Neuronal stem cell (in vitro differentiated cells): ENCODE measurements around the gene PLD5.
"Not testable (repeated sequence)": the region's sequence is repeated elsewhere in the genome, so short reads cannot be mapped to it uniquely, and the experiment has no call there.

ENCODE experiments used
- DNase-seq: peaks from one replicate; pipeline ENCODE4 v3.0.0-alpha.2; 2013; ENCODE audit warnings: low spot score
- H2AFZ ChIP-seq: one replicate; pipeline ENCODE4 v1.6.1; 2013; ENCODE audit warnings: mild to moderate bottlenecking, low read length, inconsistent platforms
- H2AK5ac ChIP-seq: 2 replicates; pipeline ENCODE4 v1.6.1; 2013; ENCODE audit warnings: low read depth, mild to moderate bottlenecking, inconsistent platforms, low read length, moderate library complexity, mixed read lengths
- H2BK120ac ChIP-seq: 2 replicates; pipeline ENCODE4 v1.6.1; 2013; ENCODE audit warnings: low read depth, mild to moderate bottlenecking, inconsistent platforms, low read length, moderate library complexity, mixed read lengths
- H2BK12ac ChIP-seq: one replicate; pipeline ENCODE4 v1.6.1; 2013; ENCODE audit warnings: low read length, inconsistent platforms
- H2BK15ac ChIP-seq: 2 replicates; pipeline ENCODE4 v1.6.1; 2013; ENCODE audit warnings: mild to moderate bottlenecking, low read length, inconsistent platforms, mixed read lengths
- H2BK5ac ChIP-seq: one replicate; pipeline ENCODE4 v1.6.1; 2013; ENCODE audit warnings: inconsistent platforms, mild to moderate bottlenecking, low read length, moderate library complexity
- H3K14ac ChIP-seq: one replicate; pipeline ENCODE4 v1.6.1; 2013; ENCODE audit warnings: low read length, inconsistent platforms
- H3K18ac ChIP-seq: 2 replicates; pipeline ENCODE4 v1.6.1; 2013; ENCODE audit warnings: low read length, inconsistent platforms
- H3K23ac ChIP-seq: 2 replicates; pipeline ENCODE4 v1.6.1; 2013; ENCODE audit warnings: low read depth, mild to moderate bottlenecking, mixed read lengths, low read length, inconsistent platforms; ENCODE audit not compliant: poor library complexity
- H3K27ac ChIP-seq: replicated peaks from 3 replicates; pipeline ENCODE4 v1.5.1; 2013; ENCODE audit warnings: low read length, inconsistent platforms
- H3K27me3 ChIP-seq, 3 experiments: 2 replicates each; pipeline ENCODE4 v1.6.1; 2013; ENCODE audit warnings: low read length in 3 of 3, mild to moderate bottlenecking in 2 of 3, inconsistent platforms in 1 of 3, low read depth in 1 of 3, mixed read lengths in 1 of 3, moderate library complexity in 1 of 3; ENCODE audit not compliant: control insufficient read depth in 3 of 3, insufficient read depth in 3 of 3
- H3K36me3 ChIP-seq, 2 donors: replicated peaks in 1 of 2; 2 replicates each; pipeline ENCODE4 v1.6.1; 2013; ENCODE audit warnings: low read length in 2 of 2; ENCODE audit not compliant: control insufficient read depth in 2 of 2, insufficient read depth in 2 of 2
- H3K4ac ChIP-seq: 2 replicates; pipeline ENCODE4 v1.6.1; 2013; ENCODE audit warnings: inconsistent platforms, mild to moderate bottlenecking, low read length, moderate library complexity
- H3K4me1 ChIP-seq, 2 donors: 1 replicate in 1 of 2; 2 replicates in 1 of 2; pipeline ENCODE4 v1.6.1; 2013; ENCODE audit warnings: low read length in 2 of 2, low read depth in 1 of 2; ENCODE audit not compliant: control insufficient read depth in 2 of 2, insufficient read depth in 1 of 2
- H3K4me2 ChIP-seq: one replicate; pipeline ENCODE4 v1.6.1; 2013; ENCODE audit warnings: mild to moderate bottlenecking, low read length, inconsistent platforms; ENCODE audit not compliant: insufficient read depth, poor library complexity, severe bottlenecking
- H3K4me3 ChIP-seq, 2 donors: 2 replicates each; pipeline ENCODE4 v1.5.1; 2013; ENCODE audit warnings: low read length in 2 of 2, mild to moderate bottlenecking in 2 of 2, inconsistent platforms in 1 of 2, moderate library complexity in 1 of 2
- H3K79me1 ChIP-seq: one replicate; pipeline ENCODE4 v1.6.1; 2013; ENCODE audit warnings: low read depth, mild to moderate bottlenecking, inconsistent platforms, low read length, moderate library complexity
- H3K9ac ChIP-seq: one replicate; pipeline ENCODE4 v1.6.1; 2013; ENCODE audit warnings: mild to moderate bottlenecking, low read depth, low read length, inconsistent platforms; ENCODE audit not compliant: poor library complexity
- H3K9me3 ChIP-seq, 2 donors: replicated peaks in 1 of 2; 2 replicates each; pipeline versions ENCODE3 to v1.6.1; 2013; ENCODE audit warnings: low read length in 2 of 2, mild to moderate bottlenecking in 2 of 2, inconsistent platforms in 1 of 2, low read depth in 1 of 2, mixed read lengths in 1 of 2, moderate library complexity in 1 of 2; ENCODE audit not compliant: control insufficient read depth in 2 of 2, insufficient read depth in 1 of 2
- H4K8ac ChIP-seq: one replicate; pipeline ENCODE4 v1.6.1; 2013; ENCODE audit warnings: low read depth, mild to moderate bottlenecking, inconsistent platforms, low read length, moderate library complexity
- H4K91ac ChIP-seq: one replicate; pipeline ENCODE4 v1.6.1; 2013; ENCODE audit warnings: low read length, low read depth, mild to moderate bottlenecking, inconsistent platforms; ENCODE audit not compliant: poor library complexity
- WGBS, 2 donors: extraction: QIAGEN DNeasy Blood & Tissue Kit; methylation state at CpG; one replicate each; pipeline ENCODE4 v1.1.7; 2013; ENCODE audit warnings: missing lambda C conversion rate in 2 of 2, mixed read lengths in 1 of 2; ENCODE audit not compliant: insufficient read length in 2 of 2, insufficient replicate concordance in 1 of 2; ENCODE audit errors: extremely low coverage in 2 of 2; 5-methylcytosine and 5-hydroxymethylcytosine counted together

Gene PLD5

DNA sequence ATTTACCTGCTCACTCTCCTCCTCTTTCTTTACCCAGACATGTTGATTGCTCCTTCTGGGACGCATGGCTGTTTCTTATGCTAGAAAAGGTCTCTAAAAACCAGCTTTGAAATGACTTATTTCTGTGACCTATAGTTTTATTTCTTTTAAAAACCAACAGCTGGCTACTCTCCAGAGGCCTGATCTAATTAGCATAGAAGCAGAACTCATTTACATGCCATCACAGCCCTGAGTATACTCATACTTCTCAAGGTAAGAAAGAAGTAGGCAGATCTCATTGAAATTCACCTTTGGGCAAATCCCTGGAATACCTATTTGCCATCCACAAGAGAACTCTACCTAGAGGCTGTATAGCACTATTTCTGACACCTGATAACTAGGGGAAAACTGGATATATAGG is 230.7 kb downstream of the PLD5 start:
- H3K18ac ChIP-seq, result not testable (repeated sequence)

DNA sequence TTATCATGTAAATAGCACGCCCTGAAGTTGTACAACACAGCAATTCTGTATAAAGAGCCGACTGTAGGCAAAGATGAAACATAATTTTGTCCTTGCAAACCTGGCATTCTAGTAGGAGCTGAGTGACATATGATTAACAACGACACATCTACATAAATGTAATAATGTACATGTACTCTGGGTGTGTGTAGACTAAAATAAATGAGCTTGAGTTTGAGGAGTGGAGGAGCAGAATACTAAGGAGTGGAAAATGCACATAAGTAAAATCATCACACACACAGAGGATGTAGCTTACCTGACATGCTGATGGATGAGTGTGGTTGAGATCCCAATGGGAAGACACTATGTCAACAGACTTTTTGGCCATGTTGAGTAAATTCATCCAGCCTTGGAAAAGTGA is 236.4 kb downstream of the PLD5 start:
- not testable (repeated sequence) for H3K4me1 ChIP-seq, H3K36me3 ChIP-seq, H2BK120ac ChIP-seq, H2BK15ac ChIP-seq, H3K23ac ChIP-seq, H3K9ac ChIP-seq, H3K27me3 ChIP-seq, H4K91ac ChIP-seq, H4K8ac ChIP-seq, H3K9me3 ChIP-seq, H2BK12ac ChIP-seq, H3K18ac ChIP-seq, H3K27ac ChIP-seq, H3K4me3 ChIP-seq, H2AK5ac ChIP-seq, H2AFZ ChIP-seq, H3K4me2 ChIP-seq, H3K14ac ChIP-seq, DNase-seq, H2BK5ac ChIP-seq, H3K79me1 ChIP-seq, H3K4ac ChIP-seq
- no CpG with 5 or more reads among the region's 3 CpGs for WGBS, 2 donors

More for the DNA sequence above, 230.7 kb downstream of the PLD5 start:
- H3K36me3 ChIP-seq, H2BK120ac ChIP-seq, H3K79me1 ChIP-seq, H3K4me3 ChIP-seq, H3K23ac ChIP-seq, H4K91ac ChIP-seq, H2BK15ac ChIP-seq, H4K8ac ChIP-seq, H2AFZ ChIP-seq, H3K9ac ChIP-seq, H3K27me3 ChIP-seq, H2AK5ac ChIP-seq, H2BK5ac ChIP-seq, H3K4me1 ChIP-seq, H3K4ac ChIP-seq, H3K9me3 ChIP-seq, H3K4me2 ChIP-seq, DNase-seq, H3K27ac ChIP-seq, H2BK12ac ChIP-seq, H3K14ac ChIP-seq: not testable (repeated sequence)
- no CpG with 5 or more reads among the region's 1 CpG for WGBS, 2 donors

DNA sequence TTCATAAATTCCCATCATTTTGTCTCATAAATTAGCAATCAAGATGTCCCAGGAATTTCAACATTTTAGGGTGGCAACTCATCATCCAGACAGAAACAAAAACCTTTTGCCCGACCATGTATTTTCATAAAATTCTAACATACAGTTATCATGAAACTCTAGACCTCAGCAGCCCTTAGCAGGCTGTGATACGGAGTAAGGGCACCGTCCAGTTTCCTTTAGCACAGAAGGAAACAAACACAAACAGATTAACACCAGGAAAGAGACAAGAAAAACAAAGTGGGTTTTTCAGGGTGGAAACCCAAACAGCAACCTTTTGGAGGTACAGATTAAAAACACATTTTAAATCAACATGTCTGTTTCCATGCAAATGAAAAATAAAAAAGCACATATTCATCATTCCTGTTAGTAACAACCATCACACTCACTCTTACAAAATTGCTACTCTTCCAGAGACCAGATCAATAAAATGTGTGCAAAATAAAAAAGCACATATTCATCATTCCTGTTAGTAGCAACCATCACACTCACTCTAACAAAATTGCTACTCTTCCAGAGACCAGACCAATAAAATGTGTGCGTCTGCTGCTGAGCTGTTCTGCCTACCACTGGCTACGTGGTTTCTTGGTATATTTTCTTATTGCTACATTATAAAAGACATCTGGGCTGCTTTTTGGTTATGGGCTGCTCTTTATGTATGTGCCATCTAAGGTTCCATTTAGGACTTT is 241.6 kb downstream of the PLD5 start:
- not testable (repeated sequence) for H2BK15ac ChIP-seq, H3K4me1 ChIP-seq, H3K27ac ChIP-seq, H3K79me1 ChIP-seq, H4K8ac ChIP-seq, H3K9ac ChIP-seq, H3K23ac ChIP-seq, DNase-seq, H3K18ac ChIP-seq, H2BK12ac ChIP-seq, H2AFZ ChIP-seq, H2BK120ac ChIP-seq, H3K36me3 ChIP-seq, H3K4me3 ChIP-seq, H3K4ac ChIP-seq, H3K14ac ChIP-seq, H4K91ac ChIP-seq, H2BK5ac ChIP-seq, H3K9me3 ChIP-seq, H3K4me2 ChIP-seq, H3K27me3 ChIP-seq, H2AK5ac ChIP-seq
- no CpG with 5 or more reads among the region's 5 CpGs for WGBS, 2 donors

DNA sequence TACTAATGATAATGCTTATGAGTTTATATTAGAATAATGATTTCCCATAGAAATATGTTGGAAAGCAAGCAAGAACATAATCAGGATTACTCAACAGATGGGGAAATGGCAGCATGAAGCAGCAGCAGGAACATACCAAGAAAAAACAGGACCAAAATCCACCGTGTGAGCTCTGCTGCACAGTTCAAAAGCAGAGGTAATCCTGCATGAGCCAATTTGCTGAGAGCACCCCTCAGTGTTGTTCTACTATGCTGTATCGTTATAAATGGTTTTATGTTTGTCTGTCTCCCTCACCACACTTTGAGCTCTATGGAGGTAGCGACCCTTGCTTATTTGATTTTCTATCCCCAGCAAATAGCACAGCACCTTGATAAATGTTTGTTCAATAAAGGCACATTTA is 246.1 kb downstream of the PLD5 start:
- not testable (repeated sequence) for H2BK5ac ChIP-seq, H3K4me1 ChIP-seq, H3K4me3 ChIP-seq, H3K14ac ChIP-seq, H3K9me3 ChIP-seq, H3K18ac ChIP-seq, H3K4ac ChIP-seq, H2AFZ ChIP-seq, H3K79me1 ChIP-seq, H3K4me2 ChIP-seq, H3K23ac ChIP-seq, H2BK120ac ChIP-seq, DNase-seq, H2BK15ac ChIP-seq, H3K27ac ChIP-seq, H2BK12ac ChIP-seq, H3K36me3 ChIP-seq, H4K8ac ChIP-seq, H4K91ac ChIP-seq, H3K27me3 ChIP-seq, H2AK5ac ChIP-seq, H3K9ac ChIP-seq
- no CpG with 5 or more reads among the region's 3 CpGs for WGBS, 2 donors
